Choroid plexus epithelial cell (primary cell): ENCODE measurements around the gene CEP290.
A peak's percentile ranks its signal among the peaks of the same experiment; 100 is the strongest.

Experiments used
- DNase-seq: peaks from one replicate; pipeline ENCODE4 v3.0.0-alpha.2; 2010; ENCODE audit warnings: low read depth
- H3K4me3 ChIP-seq: 2 replicates; pipeline ENCODE4 v1.5.1; 2011; ENCODE audit warnings: low read depth, mild to moderate bottlenecking, control low read depth, low read length, moderate library complexity
- CTCF ChIP-seq: conservative IDR thresholded peaks from 2 replicates; pipeline ENCODE4 v1.5.1; 2011; ENCODE audit warnings: low read depth, mild to moderate bottlenecking, control low read depth, inconsistent platforms, low read length, moderate library complexity

CEP290 gene

GRCh38 chr12:88122666-88123065, 19.2 kb downstream of the CEP290 start:
- no peak for DNase-seq
- no peak for TF ChIP-seq CTCF

DNA sequence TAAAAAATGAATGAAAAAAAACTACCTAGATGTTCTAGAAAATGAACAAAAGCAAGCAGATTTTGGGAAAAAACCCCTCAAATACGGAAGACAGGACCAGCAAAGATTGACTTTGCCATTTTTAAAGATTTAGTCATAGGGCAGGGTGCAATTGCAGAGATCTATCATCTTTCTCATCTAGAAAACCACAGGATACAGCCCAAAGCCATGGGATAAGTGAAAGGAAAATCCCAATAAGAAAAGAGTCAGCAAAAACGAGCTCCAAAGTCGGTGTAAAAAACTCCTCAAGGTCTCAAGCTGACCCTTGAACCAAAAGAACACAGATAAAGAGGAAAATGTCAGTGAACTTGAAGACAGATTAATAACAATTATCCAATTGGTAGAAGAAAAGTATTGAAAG, 28.0 kb downstream of the CEP290 start:
- DNase-seq = peak; percentile 9
- no peak for TF ChIP-seq CTCF
- H3K4me3 ChIP-seq = no peak overlapping the region

More at GRCh38 chr12:88122666-88123065, 19.2 kb downstream of the CEP290 start:
- H3K4me3 ChIP-seq = no peak overlapping the region

DNA sequence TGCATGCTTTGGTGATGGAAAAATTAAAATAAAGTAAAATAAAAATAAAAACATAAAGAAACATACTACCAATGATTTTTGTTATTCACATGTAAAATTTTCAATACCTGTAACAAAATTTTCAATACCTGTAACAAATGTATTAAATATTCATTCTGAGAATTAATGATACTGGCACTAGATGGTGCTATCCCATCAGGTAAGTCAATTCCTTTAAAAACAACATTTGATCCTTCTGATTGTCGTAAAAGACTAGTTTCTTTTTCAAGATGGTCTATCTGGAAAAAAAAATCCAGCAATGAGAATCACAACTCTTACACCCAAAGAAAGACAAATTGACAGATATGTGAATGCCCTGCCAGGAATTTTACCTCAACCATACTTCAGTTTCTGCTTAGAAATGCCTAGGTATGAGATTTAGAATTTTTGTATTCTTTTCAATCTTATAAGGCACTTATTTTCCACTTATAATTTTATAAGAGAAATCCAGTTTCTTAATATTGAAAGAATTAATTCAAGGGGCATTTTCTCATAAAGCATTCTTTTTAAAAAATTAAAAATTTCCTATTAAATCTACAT, 30.7 kb downstream of the CEP290 start:
- DNase-seq = peak; percentile 80
- H3K4me3 ChIP-seq = peak overlapping the region; percentile 44
- TF ChIP-seq CTCF = peak; percentile 37

DNA sequence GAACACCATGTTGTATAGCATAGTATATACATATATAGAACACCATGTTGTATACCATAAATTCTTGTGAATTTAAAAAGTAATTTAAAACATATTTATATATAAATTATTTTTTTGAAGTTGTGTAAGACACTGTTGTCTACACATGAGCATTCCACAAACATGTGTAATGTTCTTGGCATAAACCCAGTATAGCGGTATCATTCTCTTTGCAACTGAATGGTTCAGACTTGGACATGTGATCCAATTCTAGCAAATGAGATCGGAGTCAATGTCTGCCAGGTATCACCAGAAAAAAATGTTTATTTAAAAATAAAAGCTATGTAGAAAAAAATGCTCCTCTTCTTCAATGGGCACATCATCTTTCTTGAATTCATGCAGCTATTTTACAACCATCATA, 33.9 kb downstream of the CEP290 start:
- TF ChIP-seq CTCF = no peak
- peak; percentile 66 for DNase-seq
- H3K4me3 ChIP-seq = no peak overlapping the region

DNA sequence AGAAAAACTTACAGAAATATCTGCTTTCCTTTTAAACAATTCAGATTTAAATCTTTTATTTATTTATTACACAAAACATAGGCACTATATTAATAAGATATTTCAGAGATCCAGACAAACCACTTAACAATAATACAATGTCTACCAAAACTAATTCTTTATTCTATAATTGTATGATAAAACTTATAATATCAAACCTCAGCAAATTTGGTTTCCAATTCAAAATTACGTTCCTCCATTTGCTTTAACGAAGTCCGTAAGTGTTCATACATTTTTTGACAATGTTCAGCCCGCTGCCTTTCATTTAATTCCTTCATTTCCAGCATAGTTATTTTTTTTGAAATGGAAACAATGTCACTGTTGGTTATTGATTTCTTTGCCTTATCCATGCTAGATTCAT, 48.3 kb downstream of the CEP290 start:
- no peak overlapping the region for H3K4me3 ChIP-seq
- no peak for TF ChIP-seq CTCF
- DNase-seq = no peak

GRCh38 chr12:88092771-88093170, 49.1 kb downstream of the CEP290 start:
- no peak overlapping the region for H3K4me3 ChIP-seq
- no peak for TF ChIP-seq CTCF
- DNase-seq = no peak

- no peak for TF ChIP-seq CTCF
- DNase-seq = no peak
- no peak overlapping the region for H3K4me3 ChIP-seq
Observed at GRCh38 chr12:88084210-88084609, 57.7 kb downstream of the CEP290 start.
